GM12892 (cell line): ENCODE results near the gene IGF1R. TPM values are rescaled to one million over a fixed set of nuclear protein-coding genes. Genes with fewer than 3 reads are reported as not detected.
"Not testable (repeated sequence)": the region's sequence is repeated elsewhere in the genome, so short reads cannot be mapped to it uniquely, and the experiment has no call there.

Source experiments
- DNase-seq: peaks from one replicate; pipeline ENCODE4 v3.0.0; 2011; ENCODE audit not compliant: insufficient read length
- FAIRE-seq: peaks from 2 replicates; lab custom pipeline; 2011; peaks lifted over from hg19 to GRCh38; lab: Jason Lieb, UNC
- POLR2A ChIP-seq: IDR thresholded peaks from 2 replicates; pipeline ENCODE4 v1.6.1; 2011; ENCODE audit warnings: low read depth, low read length, control low read depth
- POLR2AphosphoS5 ChIP-seq: IDR thresholded peaks from 2 replicates; pipeline ENCODE4 v1.6.1; 2011; ENCODE audit warnings: low read depth, low read length, control low read depth
- TAF1 ChIP-seq: IDR thresholded peaks from 2 replicates; pipeline ENCODE4 v1.6.1; 2011; ENCODE audit warnings: low read depth, mild to moderate bottlenecking, control low read depth, low read length, borderline replicate concordance
- polyA plus RNA-seq: library from polyadenylated mRNA; unstranded; fragments of >200 nt; gene quantifications from one replicate; pipeline ENCODE4 v1.2.1, GENCODE V29; 2012; ENCODE audit warnings: missing spikeins, inconsistent platforms; ENCODE audit not compliant: missing spikeins

The IGF1R gene
- polyA plus RNA-seq: 1.7 TPM

DNA sequence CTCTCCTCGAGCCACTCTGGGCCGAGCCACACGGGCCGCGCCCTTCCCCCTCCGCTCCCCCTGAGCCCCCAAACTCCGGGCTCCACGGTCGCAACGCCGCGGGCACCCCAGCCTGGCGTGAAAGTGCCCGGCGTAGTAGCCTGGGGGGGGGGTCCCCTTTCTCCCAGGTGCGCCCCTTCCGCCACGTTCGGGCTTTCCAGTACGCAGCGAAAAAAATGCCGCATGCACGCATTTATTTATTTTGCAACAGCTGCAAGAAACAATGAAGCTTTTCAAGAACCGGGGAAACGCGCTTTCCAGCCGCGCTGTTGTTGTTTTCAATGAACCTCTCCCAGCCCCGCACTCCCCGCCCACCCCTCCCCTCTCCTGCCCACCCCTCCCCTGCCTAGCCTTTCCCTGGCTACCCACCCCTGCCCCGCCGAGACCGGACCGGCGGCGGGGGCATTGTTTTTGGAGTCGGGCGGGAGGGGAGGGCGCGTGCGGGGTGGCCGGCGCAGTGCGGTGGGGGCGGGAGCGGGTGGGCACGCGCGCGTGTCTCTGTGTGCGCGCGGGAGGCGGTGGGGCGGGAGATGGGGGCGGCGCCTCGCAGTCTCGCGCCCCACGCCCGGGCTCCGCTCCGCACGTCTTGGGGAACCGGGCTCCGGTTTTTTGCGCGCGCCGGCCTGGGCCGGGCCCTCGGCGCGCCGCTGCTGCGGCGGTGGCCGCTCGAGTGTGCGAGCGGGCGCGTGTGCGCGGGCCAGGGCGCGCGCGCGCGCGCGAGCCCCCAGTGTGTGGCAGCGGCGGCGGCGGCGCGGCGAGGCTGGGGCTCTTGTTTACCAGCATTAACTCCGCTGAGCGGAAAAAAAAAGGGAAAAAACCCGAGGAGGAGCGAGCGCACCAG lies at the start of gene IGF1R:
Gene IGF1R (plus strand): TSS at position 766 of the 880 bp plus-strand sequence. CDS start 1,043 bp downstream, outside the sequence.
- TF ChIP-seq POLR2A (no peak), TAF1 (no peak), POLR2AphosphoS5 (no peak)
- DNase-seq (peak; percentile 69), FAIRE-seq (no peak)

- TF ChIP-seq TAF1 (no peak), POLR2A (no peak), POLR2AphosphoS5 (no peak)
- peak; percentile 21 for DNase-seq
- no peak for FAIRE-seq
Observed at GRCh38 chr15:98599909-98600691, 48.2 kb upstream of the IGF1R start.

GRCh38 chr15:98604983-98605382 lies 43.4 kb upstream of the IGF1R start:
- TF ChIP-seq TAF1: no peak
- TF ChIP-seq POLR2AphosphoS5: no peak
- no peak for TF ChIP-seq POLR2A
- DNase-seq (no peak), FAIRE-seq (no peak)

GRCh38 chr15:98609144-98609852 lies 39.0 kb upstream of the IGF1R start:
- FAIRE-seq (no peak), DNase-seq (no peak)
- TF ChIP-seq POLR2A: no peak
- no peak for TF ChIP-seq TAF1
- TF ChIP-seq POLR2AphosphoS5: no peak

DNA sequence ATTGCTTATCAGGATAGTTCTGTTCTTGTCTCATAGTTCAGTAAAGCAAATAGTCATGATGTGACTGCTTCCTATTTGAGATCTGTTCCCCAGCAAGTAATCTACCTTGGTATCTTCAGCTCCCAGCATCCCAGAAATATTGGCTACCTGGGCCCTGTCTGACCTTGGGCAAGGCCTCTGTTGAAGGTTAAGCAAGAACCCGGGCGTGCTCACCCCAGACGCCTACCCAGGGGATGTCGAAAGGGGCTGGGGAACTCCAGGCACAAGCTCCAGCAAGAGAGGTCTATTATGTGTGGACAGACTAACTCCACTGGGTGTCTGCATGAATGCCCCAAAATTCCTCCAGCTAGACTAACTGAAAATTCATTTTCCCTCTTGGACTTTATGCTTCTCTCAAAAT lies 37.3 kb upstream of the IGF1R start:
- TF ChIP-seq POLR2AphosphoS5 (no peak), TAF1 (no peak), POLR2A (no peak)
- DNase-seq (no peak), FAIRE-seq (no peak)

DNA sequence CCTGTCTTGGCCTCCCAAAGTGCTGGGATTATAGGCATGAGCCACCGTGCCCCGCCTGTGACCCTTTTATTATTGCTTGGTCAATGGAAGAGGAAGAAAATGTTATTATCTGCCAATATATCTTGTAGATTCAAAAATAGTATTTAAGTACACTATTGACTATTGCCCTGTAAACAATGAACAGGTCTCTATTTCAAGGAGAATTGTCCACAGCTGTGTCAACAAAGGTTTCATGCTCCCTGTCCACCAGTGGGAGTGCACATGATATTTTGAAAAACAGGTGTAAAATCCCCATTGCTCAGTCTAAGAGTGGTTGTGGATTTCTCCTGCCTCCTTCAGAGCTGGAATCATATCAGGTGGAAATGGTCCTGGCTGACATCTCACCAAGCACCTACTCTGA lies 36.5 kb upstream of the IGF1R start:
- no peak for TF ChIP-seq TAF1
- no peak for TF ChIP-seq POLR2AphosphoS5
- TF ChIP-seq POLR2A: no peak

GRCh38 chr15:98612490-98613110 lies 35.7 kb upstream of the IGF1R start:
- DNase-seq: no peak
- FAIRE-seq: no peak
- TF ChIP-seq POLR2A (no peak), TAF1 (no peak), POLR2AphosphoS5 (no peak)

More for the DNA sequence above, 36.5 kb upstream of the IGF1R start:
- DNase-seq (no peak), FAIRE-seq (no peak)

DNA sequence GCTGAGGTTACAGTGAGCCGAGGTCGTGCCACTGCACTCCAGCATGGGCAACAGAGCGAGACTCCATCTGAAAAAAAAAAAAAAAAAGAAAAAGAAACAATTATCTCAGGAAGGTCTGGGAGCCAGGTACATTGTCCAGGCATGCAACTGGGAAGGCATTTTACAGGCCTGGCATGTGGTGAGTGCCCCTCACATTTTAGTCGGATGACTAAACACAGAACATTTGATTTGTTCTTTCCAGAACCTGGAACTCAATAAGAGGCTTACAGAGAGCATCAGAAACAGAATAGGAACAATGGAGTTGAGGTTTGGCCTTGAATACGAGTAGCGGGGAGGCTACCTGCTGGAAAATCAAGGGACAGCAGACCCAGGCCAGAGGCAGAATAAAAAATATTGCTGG lies 33.7 kb upstream of the IGF1R start:
- no peak for DNase-seq
- no peak for TF ChIP-seq TAF1
- FAIRE-seq: no peak

GRCh38 chr15:98616397-98616796 lies 31.9 kb upstream of the IGF1R start:
- TF ChIP-seq TAF1: no peak
- TF ChIP-seq POLR2AphosphoS5: no peak
- no peak for TF ChIP-seq POLR2A
- FAIRE-seq (no peak), DNase-seq (no peak)

DNA sequence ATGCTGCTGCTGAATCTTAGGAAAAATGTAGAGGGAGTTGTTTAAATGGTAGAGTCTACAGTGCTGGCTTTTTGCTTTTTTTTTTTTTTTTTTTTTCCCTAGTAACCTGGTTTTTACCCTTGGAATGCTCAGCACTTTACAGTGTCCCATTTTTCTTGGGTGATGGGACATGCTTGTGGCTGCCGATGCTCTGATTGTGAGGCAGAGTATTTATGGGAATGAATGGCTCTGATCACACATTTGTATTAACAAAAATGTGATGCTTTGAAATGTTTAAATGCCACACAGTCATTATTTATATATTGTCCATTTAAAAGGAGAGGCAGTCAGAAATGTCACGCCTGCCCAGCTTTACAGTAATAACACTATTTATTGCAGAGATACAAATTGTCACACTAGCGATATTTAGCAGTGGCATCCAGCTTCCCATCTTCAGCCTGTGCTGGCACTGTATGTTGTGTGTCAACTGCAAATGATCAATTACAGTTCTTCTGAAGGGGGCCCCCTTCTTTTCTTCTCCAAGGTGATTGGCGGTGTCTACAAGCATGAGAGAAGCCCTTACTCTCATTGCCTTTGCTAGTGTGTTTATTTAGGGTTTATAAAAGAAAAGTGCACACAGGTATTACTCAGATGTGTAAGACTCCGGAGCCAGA lies 30.9 kb upstream of the IGF1R start:
- DNase-seq (no peak), FAIRE-seq (no peak)
- TF ChIP-seq POLR2A: no peak
- TF ChIP-seq POLR2AphosphoS5: no peak
- no peak for TF ChIP-seq TAF1

DNA sequence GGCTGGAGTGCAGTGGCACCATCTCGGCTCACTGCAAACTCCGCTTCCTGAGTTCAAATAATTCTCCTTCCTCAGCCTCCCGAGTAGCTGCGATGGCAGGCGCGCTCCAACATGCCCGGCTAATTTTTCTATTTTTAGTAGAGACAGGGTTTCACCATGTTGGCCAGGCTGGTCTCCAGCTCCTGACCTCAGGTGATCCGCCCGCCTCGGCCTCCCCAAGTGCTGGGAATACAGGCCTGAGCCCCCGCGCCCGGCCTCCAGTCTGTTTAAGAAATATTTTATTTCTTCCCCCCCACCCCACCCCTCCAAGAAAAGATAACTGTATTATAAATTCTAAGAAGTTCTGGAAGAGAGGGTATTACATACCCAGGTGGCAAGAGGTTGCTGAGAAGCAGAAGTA lies 29.8 kb upstream of the IGF1R start:
- not testable (repeated sequence) for FAIRE-seq, DNase-seq
